Measurements from ENCODE around the gene NR6A1. TPM values are rescaled to one million over a fixed set of nuclear protein-coding genes. Genes with fewer than 3 reads are reported as not detected.

NR6A1 gene
- polyA plus RNA-seq, 1 experiment = 0.10 TPM

GRCh38 chr9:124652615-124653393 is 118.3 kb downstream of the NR6A1 start:
- no peak for TF ChIP-seq CTCF (IDR thresholded peaks at IDR 0.05; ENCODE audit: low read depth, low read length)
- H3K27ac ChIP-seq (ENCODE audit: low read depth, low read length) = no peak overlapping the region
- H3K27me3 ChIP-seq (ENCODE audit: control insufficient read depth, insufficient read depth, low read length) = no peaks in the 10 kb centered on the region
- DNase-seq (ENCODE audit: low read depth, low spot score) = peak; percentile 44
- H3K4me3 ChIP-seq (ENCODE audit: low read depth, low read length) = no peak overlapping the region
- H3K9me3 ChIP-seq (ENCODE audit: control insufficient read depth, insufficient read depth, low read length) = no peaks in the 10 kb centered on the region
- ChIA-PET CTCF (interaction anchor here (1.3 to 3.3 kb wide), 4 partner anchors 14 to 60 kb away, joined by 4 to 21 read pairs (median 12); no protein-coding TSS in a partner anchor), POLR2A (interaction anchor here (1.3 kb wide), 1 partner anchor 59 kb away, joined by 4 read pairs; no protein-coding TSS in a partner anchor)

- Histone ChIP-seq H3K9me3 (ENCODE audit: control insufficient read depth, insufficient read depth, low read length) (no peaks in the 10 kb centered on the region), H3K27me3 (ENCODE audit: control insufficient read depth, insufficient read depth, low read length) (no peaks in the 10 kb centered on the region), H3K4me3 (ENCODE audit: low read depth, low read length) (no peak overlapping the region), H3K27ac (ENCODE audit: low read depth, low read length) (no peak overlapping the region)
- TF ChIP-seq CTCF (IDR thresholded peaks at IDR 0.05; ENCODE audit: low read depth, low read length) = no peak
- CTCF ChIA-PET = interaction anchor here (0.6 to 3.3 kb wide), 5 partner anchors 14 to 273 kb away, joined by 3 to 19 read pairs (median 4); no protein-coding TSS in a partner anchor
- POLR2A ChIA-PET = interaction anchor here (0.6 to 1.3 kb wide), 2 partner anchors 59 to 253 kb away, joined by 4 to 5 read pairs; no protein-coding TSS in a partner anchor
- no peak for DNase-seq (ENCODE audit: low read depth, low spot score)
These were observed 118.9 kb downstream of the NR6A1 start for GRCh38 chr9:124652203-124652602.

- no peaks in the 10 kb centered on the region for H3K9me3 ChIP-seq (ENCODE audit: control insufficient read depth, insufficient read depth, low read length)
- no peak overlapping the region for H3K27ac ChIP-seq (ENCODE audit: low read depth, low read length)
- no peak for TF ChIP-seq CTCF (IDR thresholded peaks at IDR 0.05; ENCODE audit: low read depth, low read length)
- ChIA-PET POLR2A (no interaction called here), CTCF (no interaction called here)
- no peak overlapping the region for H3K4me3 ChIP-seq (ENCODE audit: low read depth, low read length)
- no peaks in the 10 kb centered on the region for H3K27me3 ChIP-seq (ENCODE audit: control insufficient read depth, insufficient read depth, low read length)
- DNase-seq (ENCODE audit: low read depth, low spot score) = no peak
These were observed 125.8 kb downstream of the NR6A1 start for GRCh38 chr9:124645274-124645673.

DNA sequence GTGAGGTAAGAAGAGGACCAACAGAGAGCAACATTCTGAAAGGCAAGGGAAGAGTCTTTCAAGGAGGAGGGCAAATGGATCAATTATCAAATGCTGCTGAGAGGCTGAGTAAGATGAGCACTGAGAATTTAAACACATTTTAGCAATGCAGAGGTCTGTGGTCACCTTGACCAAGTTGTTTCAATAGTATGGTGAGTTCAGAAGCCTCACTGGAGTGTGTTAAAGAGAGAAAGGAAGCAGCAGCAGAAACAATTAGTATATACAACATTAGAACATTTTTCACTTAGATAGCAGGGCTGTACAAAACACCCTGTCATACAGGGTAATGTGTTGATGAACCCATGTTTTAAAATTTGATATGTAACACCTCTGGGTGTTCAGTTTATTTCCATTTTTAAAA is 131.5 kb downstream of the NR6A1 start:
- no peaks in the 10 kb centered on the region for H3K9me3 ChIP-seq (ENCODE audit: control insufficient read depth, insufficient read depth, low read length)
- TF ChIP-seq CTCF (IDR thresholded peaks at IDR 0.05; ENCODE audit: low read depth, low read length) = no peak

GRCh38 chr9:124635285-124635684 is 135.8 kb downstream of the NR6A1 start:
- ChIA-PET CTCF (interaction anchor here (1.4 to 1.8 kb wide), 2 partner anchors 17 to 76 kb away, joined by 3 to 4 read pairs; no protein-coding TSS in a partner anchor), POLR2A (no interaction called here)
- no peak for TF ChIP-seq CTCF (IDR thresholded peaks at IDR 0.05; ENCODE audit: low read depth, low read length)
- Histone ChIP-seq H3K4me3 (ENCODE audit: low read depth, low read length) (no peak overlapping the region), H3K27ac (ENCODE audit: low read depth, low read length) (no peak overlapping the region), H3K9me3 (ENCODE audit: control insufficient read depth, insufficient read depth, low read length) (no peaks in the 10 kb centered on the region), H3K27me3 (ENCODE audit: control insufficient read depth, insufficient read depth, low read length) (no peaks in the 10 kb centered on the region)
- DNase-seq (ENCODE audit: low read depth, low spot score) = no peak

More for the DNA sequence above, 131.5 kb downstream of the NR6A1 start:
- no peaks in the 10 kb centered on the region for H3K27me3 ChIP-seq (ENCODE audit: control insufficient read depth, insufficient read depth, low read length)
- ChIA-PET POLR2A (no interaction called here), CTCF (interaction anchor here (2.9 kb wide), 1 partner anchor 23 kb away, joined by 12 read pairs; no protein-coding TSS in a partner anchor)
- no peak overlapping the region for H3K27ac ChIP-seq (ENCODE audit: low read depth, low read length)
- H3K4me3 ChIP-seq (ENCODE audit: low read depth, low read length) = no peak overlapping the region
- DNase-seq (ENCODE audit: low read depth, low spot score) = no peak
